LoVo (cell line): ENCODE results near the gene CTSA.

Source experiments
- DNase-seq: peaks from one replicate; pipeline ENCODE4 v3.0.0-alpha.2; 2016; ENCODE audit warnings: low spot score

CTSA gene

GRCh38 chr20:45940469-45940868, 49.3 kb downstream of the CTSA start:
- no peak for DNase-seq

- DNase-seq, result no peak
Measured at GRCh38 chr20:45943613-45944012, 52.5 kb downstream of the CTSA start.

GRCh38 chr20:45944151-45944964, 53.2 kb downstream of the CTSA start:
- DNase-seq, result no peak

GRCh38 chr20:45944965-45945677, 54.0 kb downstream of the CTSA start:
- no peak for DNase-seq

- DNase-seq, result no peak
Measured at GRCh38 chr20:45945678-45946148, 54.6 kb downstream of the CTSA start.

- DNase-seq, result no peak
Measured at GRCh38 chr20:45946149-45946970, 55.2 kb downstream of the CTSA start.

- DNase-seq, result no peak
Measured at GRCh38 chr20:45947110-45947866, 56.2 kb downstream of the CTSA start.

- DNase-seq, result no peak
Measured at GRCh38 chr20:45948261-45948733, 57.2 kb downstream of the CTSA start.
